HepG2 (cell line): ENCODE data around the gene OR51E1. TPM values are rescaled to one million over a fixed set of nuclear protein-coding genes. Genes with fewer than 3 reads are reported as not detected.
A peak's percentile ranks its signal among the peaks of the same experiment; 100 is the strongest.

Experiments
- ATAC-seq: fragments of 200-7000 bp; cut with Tn5 transposase; 3 replicates; pipeline ENCODE4 v1.9.1; 2020; ENCODE audit warnings: mild to moderate bottlenecking, moderate library complexity
- BruUV-seq: library from RNA; stranded (reverse); fragments of 400-500 nt; replicated peaks from 2 replicates; lab custom pipeline; 2021; lab: Mats Ljungman, UMichigan
- CTCF ChIA-PET: fragments of 300-600 bp; formaldehyde crosslinking; extraction: SDS; loops from one replicate; lab custom pipeline; 2021; ENCODE audit warnings: low total read pairs, inconsistent platforms, low intra/inter-chr PET ratio; lab: Yijun Ruan, JAX
- POLR2A ChIA-PET: fragments of 350-600 bp; sonication (Branson Sonifier 250); formaldehyde crosslinking; loops from one replicate; lab custom pipeline; 2020; ENCODE audit warnings: antibody characterized with exemption, inconsistent platforms; lab: Yijun Ruan, JAX
- DNase-seq: peaks from one replicate; pipeline ENCODE4 v3.0.0-alpha.2; 2015; ENCODE audit warnings: low spot score
- FAIRE-seq: peaks from 3 replicates; lab custom pipeline; 2011; peaks lifted over from hg19 to GRCh38; lab: Jason Lieb, UNC
- H2AFZ ChIP-seq: one replicate; pipeline ENCODE4 v1.6.1; 2011; ENCODE audit warnings: low read length, inconsistent platforms
- H3K27ac ChIP-seq: fragments of 300-600 bp; 3 replicates; pipeline ENCODE4 v1.8.0; 2011; ENCODE audit warnings: mixed run types, mild to moderate bottlenecking, mixed read lengths, low read length, inconsistent platforms; ENCODE audit not compliant: insufficient read depth; ENCODE audit errors: extremely low read length
- H3K27me3 ChIP-seq, 2 experiments: fragments of 200-600 bp in 1 of 2; 2 replicates in 1 of 2; 3 replicates in 1 of 2; pipeline versions ENCODE4 v1.6.0 to v1.8.0; 2011; ENCODE audit warnings: low read length in 2 of 2, mild to moderate bottlenecking in 2 of 2, moderate library complexity in 2 of 2, inconsistent platforms in 1 of 2; ENCODE audit not compliant: insufficient read depth in 2 of 2, control insufficient read depth in 1 of 2
- H3K36me3 ChIP-seq, 2 experiments: fragments of 200-600 bp in 1 of 2; replicated peaks in 1 of 2; 2 replicates in 1 of 2; 3 replicates in 1 of 2; pipeline versions ENCODE4 v1.5.1 to v1.8.0; 2011; ENCODE audit warnings: low read length in 2 of 2, inconsistent platforms in 1 of 2; ENCODE audit not compliant: insufficient read depth in 2 of 2, control insufficient read depth in 1 of 2
- H3K4me1 ChIP-seq: 2 replicates; pipeline ENCODE4 v1.5.1; 2012; ENCODE audit warnings: low read length, inconsistent platforms; ENCODE audit not compliant: insufficient read depth
- H3K4me2 ChIP-seq: 2 replicates; pipeline ENCODE4 v1.6.0; 2011; ENCODE audit warnings: low read depth, low read length, inconsistent platforms
- H3K4me3 ChIP-seq, 3 experiments: fragments of 200-600 bp in 1 of 3; sonication (generic), shearing (Covaris generic) in 1 of 3; replicated peaks in 1 of 3; 2 replicates each; pipeline ENCODE4 v1.5.1; 2011 to 2016; ENCODE audit warnings: low read length in 3 of 3, inconsistent platforms in 2 of 3, low read depth in 2 of 3, mild to moderate bottlenecking in 2 of 3, control low read depth in 1 of 3, mixed read lengths in 1 of 3; ENCODE audit not compliant: insufficient read depth in 1 of 3
- H3K79me2 ChIP-seq: one replicate; pipeline ENCODE4 v1.6.1; 2011; ENCODE audit warnings: low read length, inconsistent platforms; ENCODE audit not compliant: insufficient read depth
- H3K9ac ChIP-seq: 2 replicates; pipeline ENCODE4 v1.6.0; 2011; ENCODE audit warnings: mild to moderate bottlenecking, low read depth, low read length, inconsistent platforms; ENCODE audit not compliant: insufficient read depth
- H3K9me3 ChIP-seq: 2 replicates; pipeline ENCODE4 v1.5.1; 2012; ENCODE audit warnings: mild to moderate bottlenecking, low read length
- H4K20me1 ChIP-seq: 2 replicates; pipeline ENCODE4 v1.6.0; 2011; ENCODE audit warnings: inconsistent platforms, mild to moderate bottlenecking, low read length, moderate library complexity; ENCODE audit not compliant: insufficient read depth
- GFI1 ChIP-seq: sonication (generic); formaldehyde crosslinking; IDR thresholded peaks from 2 replicates; pipeline ENCODE4 v1.5.0; 2020; ENCODE audit warnings: missing genetic modification reagents, mild to moderate bottlenecking, borderline replicate concordance
- HNRNPK ChIP-seq: fragments of 200-400 bp; formaldehyde crosslinking; IDR thresholded peaks from 2 replicates; pipeline ENCODE4 v1.6.1; 2018; ENCODE audit warnings: low read length, low read depth, moderate library complexity, mild to moderate bottlenecking; ENCODE audit not compliant: poor library complexity, severe bottlenecking
- SPEN ChIP-seq: sonication (generic); formaldehyde crosslinking; IDR thresholded peaks from 2 replicates; pipeline ENCODE4 v1.5.1; 2020; ENCODE audit warnings: low read depth, mild to moderate bottlenecking, missing genetic modification reagents
- UBTF ChIP-seq: sonication (generic); formaldehyde crosslinking; IDR thresholded peaks from 2 replicates; pipeline ENCODE4 v1.4.0; 2020; ENCODE audit warnings: mild to moderate bottlenecking, missing genetic modification reagents
- in situ Hi-C: cut with HindIII; loops from 2 replicates; pipeline ENCODE4 v1.10.0; 2017; ENCODE audit warnings: low pct_unique_long_range_greater_than_20kb; ENCODE audit not compliant: extremely low pct_ligation_motif_present
- intact Hi-C: fragments of 100-400 bp; cut with micrococcal nuclease; formaldehyde crosslinking; loops from one replicate; pipeline ENCODE4 v1.10.0; 2022; ENCODE audit not compliant: unreplicated experiment
- polyA plus RNA-seq, 8 experiments: library from polyadenylated mRNA; depleted of rRNA in 3 of 8; stranded (reverse) in 7 of 8; unstranded in 1 of 8; fragments of >200 nt; fragmentation: Illumina TruSeq in 4 of 8; extraction: Trizol in 4 of 8; gene quantifications; 2 replicates each; pipeline versions ENCODE4 v1.2.1 to v1.2.3, GENCODE V29; 2011 to 2016; ENCODE audit warnings: low read depth in 4 of 8, missing spikeins in 1 of 8, mixed read lengths in 1 of 8; ENCODE audit not compliant: insufficient read depth in 1 of 8
- total RNA-seq, 5 experiments: library from RNA; depleted of rRNA; stranded (reverse); fragments of >200 nt; fragmentation: Illumina TruSeq; extraction: Trizol; gene quantifications; 2 replicates each; pipeline ENCODE4 v1.2.3, GENCODE V29; 2016; ENCODE audit warnings: low read depth in 1 of 5

OR51E1 gene
- total and polyA plus RNA-seq, 2 of the 13 experiments (the other 11 are each of a cell fraction or from before 2014, with no cell fraction given): not detected

- TF ChIP-seq UBTF (CRISPR knock-in tag): no peak
Measured at GRCh38 chr11:4611986-4612385, 31.8 kb upstream of the OR51E1 start (continued).

GRCh38 chr11:4615856-4616444 is 27.8 kb upstream of the OR51E1 start:
- ATAC-seq: no peak
- ChIA-PET CTCF (no interaction called here), POLR2A (no interaction called here)
- H3K4me1 ChIP-seq: no peaks in the 10 kb centered on the region
- H2AFZ ChIP-seq: no peak overlapping the region
- intact Hi-C loops (no loop called here), in situ Hi-C loops (no loop called here)
- no peak for FAIRE-seq
- H3K79me2 ChIP-seq: no peaks in the 10 kb centered on the region
- DNase-seq: no peak
- no TSS peak for BruUV-seq
- H3K4me3 ChIP-seq: no peak overlapping the region
- H3K27ac ChIP-seq: no peak overlapping the region
- peak; percentile 96 for TF ChIP-seq HNRNPK
- TF ChIP-seq GFI1: no peak
- TF ChIP-seq SPEN (CRISPR knock-in tag): no peak
- no peaks in the 10 kb centered on the region for H3K36me3 ChIP-seq
- H3K9me3 ChIP-seq: no peaks in the 10 kb centered on the region
- 0 out of 5 replicates have a peak, but pooled peaks cover 0 to 3% of the 10 kb centered on the region in 2 experiments for H3K27me3 ChIP-seq
- H4K20me1 ChIP-seq: no peaks in the 10 kb centered on the region
- no peak overlapping the region for H3K9ac ChIP-seq
- no peak overlapping the region for H3K4me2 ChIP-seq
